Cardiac fibroblast (primary cell): Measurements from ENCODE around the gene THSD4.
A peak's percentile ranks its signal among the peaks of the same experiment; 100 is the strongest.

Experiments
- DNase-seq, 2 donors: peaks; one replicate each; pipeline versions ENCODE4 v3.0.0 to v3.0.0-alpha.2; 2010; ENCODE audit warnings: low read depth in 2 of 2
- H3K4me3 ChIP-seq, 2 donors: replicated peaks in 1 of 2; 1 replicate in 1 of 2; 2 replicates in 1 of 2; pipeline ENCODE4 v1.5.1; 2011; ENCODE audit warnings: low read depth in 2 of 2, low read length in 2 of 2, mild to moderate bottlenecking in 2 of 2, moderate library complexity in 1 of 2
- CTCF ChIP-seq: IDR thresholded peaks from one replicate; pipeline ENCODE4 v1.5.1; 2011; ENCODE audit warnings: low read depth, mild to moderate bottlenecking, low read length, inconsistent platforms

The THSD4 gene

GRCh38 chr15:71409541-71409940, 294.3 kb downstream of the THSD4 start:
- peak; percentile 16 to 24 for DNase-seq
- no peak overlapping the region for H3K4me3 ChIP-seq
- TF ChIP-seq CTCF: no peak

- TF ChIP-seq CTCF: no peak
- DNase-seq: no peak
Observed at GRCh38 chr15:71410347-71410746, 295.1 kb downstream of the THSD4 start.

GRCh38 chr15:71411538-71412482, 296.5 kb downstream of the THSD4 start:
- no peak overlapping the region for H3K4me3 ChIP-seq
- no peak for TF ChIP-seq CTCF
- peak in 1 of 2 donors; percentile 77 for DNase-seq

More at GRCh38 chr15:71410347-71410746, 295.1 kb downstream of the THSD4 start:
- H3K4me3 ChIP-seq: no peak overlapping the region

- DNase-seq: peak in 1 of 2 donors; percentile 46
- H3K4me3 ChIP-seq: no peak overlapping the region
- TF ChIP-seq CTCF: no peak
Observed at GRCh38 chr15:71413419-71413818, 298.1 kb downstream of the THSD4 start.

- no peak overlapping the region for H3K4me3 ChIP-seq
- TF ChIP-seq CTCF: no peak
- no peak for DNase-seq
Observed at GRCh38 chr15:71414853-71415252, 299.6 kb downstream of the THSD4 start.

DNA sequence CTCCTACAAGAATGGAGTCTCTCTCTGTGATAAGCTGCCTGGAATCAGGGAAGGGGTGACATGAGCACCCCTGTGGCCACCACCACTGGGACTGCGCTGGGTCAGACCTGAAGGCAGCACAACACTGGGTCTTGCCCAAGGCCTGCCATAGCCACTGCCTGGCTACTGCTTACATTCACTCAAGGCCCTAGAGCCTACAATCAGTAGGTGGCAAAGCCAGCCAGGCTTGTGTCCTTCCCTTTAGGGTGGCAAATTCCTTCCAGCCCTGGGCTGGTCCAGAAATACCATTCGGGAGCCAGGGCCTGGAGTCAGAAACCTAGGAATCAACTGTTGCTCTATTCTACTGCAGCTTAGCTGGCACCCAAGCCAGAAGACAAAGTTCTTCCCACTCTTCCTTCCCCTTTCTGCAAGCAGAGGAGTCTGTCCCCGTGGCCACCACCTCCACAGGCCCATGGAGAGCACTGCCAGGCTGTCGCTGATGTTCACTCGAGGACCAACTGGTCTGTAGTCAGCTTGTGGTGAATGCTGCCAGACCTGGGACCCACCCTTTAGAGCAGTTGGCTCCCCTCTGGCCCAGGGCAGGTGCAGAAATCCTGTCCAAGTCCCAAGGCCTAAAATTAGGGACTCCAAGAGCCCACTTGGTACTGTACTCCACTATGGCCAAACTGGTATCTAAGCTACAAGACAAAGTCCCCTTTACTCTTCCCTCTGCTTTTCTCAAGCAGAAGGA, 307.4 kb downstream of the THSD4 start:
- no peak for DNase-seq
- H3K4me3 ChIP-seq: no peak overlapping the region
- TF ChIP-seq CTCF: no peak
